A673 (cell line): ENCODE data around the gene PSMD8. TPM values are rescaled to one million over a fixed set of nuclear protein-coding genes. Genes with fewer than 3 reads are reported as not detected.

Source experiments
- BruUV-seq: library from RNA; stranded (reverse); fragments of 400-500 nt; replicated peaks from 2 replicates; lab custom pipeline; 2021; lab: Mats Ljungman, UMichigan
- CTCF ChIA-PET: fragments of 300-600 bp; sonication (Branson Sonifier 250); formaldehyde crosslinking; loops from one replicate; lab custom pipeline; 2022; ENCODE audit warnings: antibody characterized with exemption; lab: Charles Lee
- POLR2A ChIA-PET: fragments of 300-600 bp; sonication (Branson Sonifier 250); formaldehyde crosslinking; loops from one replicate; lab custom pipeline; 2022; ENCODE audit warnings: antibody characterized with exemption; ENCODE audit not compliant: low non-redundant PET; lab: Charles Lee
- DNase-seq: peaks from one replicate; pipeline ENCODE4 v3.0.0-alpha.2; 2015; ENCODE audit warnings: low spot score
- H3K27ac ChIP-seq: fragments of 200-600 bp; sonication (generic); 2 replicates; pipeline ENCODE4 v1.5.1; 2016; ENCODE audit warnings: mixed run types, low read depth, mild to moderate bottlenecking, mixed read lengths, antibody characterized with exemption, low read length; ENCODE audit not compliant: poor library complexity, severe bottlenecking
- H3K27me3 ChIP-seq: fragments of 200-600 bp; sonication (generic); replicated peaks from 2 replicates; pipeline ENCODE4 v1.6.1; 2017; ENCODE audit warnings: mixed run types, low read depth, mild to moderate bottlenecking, mixed read lengths, antibody characterized with exemption, low read length; ENCODE audit not compliant: insufficient read depth, poor library complexity
- H3K36me3 ChIP-seq: fragments of 200-600 bp; sonication (generic); 2 replicates; pipeline ENCODE4 v1.6.1; 2016; ENCODE audit warnings: mixed run types, mild to moderate bottlenecking, mixed read lengths, antibody characterized with exemption, low read length; ENCODE audit not compliant: insufficient read depth, poor library complexity, severe bottlenecking
- H3K4me1 ChIP-seq: fragments of 200-600 bp; sonication (generic); 2 replicates; pipeline ENCODE4 v1.6.1; 2017; ENCODE audit warnings: mixed run types, mild to moderate bottlenecking, mixed read lengths, antibody characterized with exemption, low read length; ENCODE audit not compliant: insufficient read depth, poor library complexity, severe bottlenecking
- H3K4me3 ChIP-seq: fragments of 200-600 bp; sonication (generic); 2 replicates; pipeline ENCODE4 v1.5.1; 2016; ENCODE audit warnings: low read depth, mixed run types, mild to moderate bottlenecking, mixed read lengths, low read length; ENCODE audit not compliant: poor library complexity, severe bottlenecking
- H3K9me3 ChIP-seq: fragments of 200-600 bp; sonication (generic); 2 replicates; pipeline ENCODE4 v1.6.1; 2016; ENCODE audit warnings: mixed run types, low read depth, mild to moderate bottlenecking, mixed read lengths, antibody characterized with exemption, low read length; ENCODE audit not compliant: poor library complexity, severe bottlenecking
- EZH2 ChIP-seq: fragments of 200-600 bp; sonication (generic); IDR thresholded peaks from 2 replicates; pipeline ENCODE4 v1.6.1; 2017; ENCODE audit warnings: borderline replicate concordance, low read depth, mild to moderate bottlenecking, mixed read lengths, antibody characterized with exemption, low read length; ENCODE audit not compliant: poor library complexity, severe bottlenecking
- intact Hi-C: fragments of 100-400 bp; cut with micrococcal nuclease; formaldehyde crosslinking; loops from one replicate; pipeline ENCODE4 v1.10.0; 2022; ENCODE audit not compliant: unreplicated experiment
- total RNA-seq: library from RNA; stranded (reverse); gene quantifications from 2 replicates; pipeline ENCODE4 v1.2.3, GENCODE V29; 2021
- TF ChIP-seq, protein P1 (sequence below): fragments of 300-800, 200-600 bp; sonication (generic); conservative IDR thresholded peaks from 2 replicates; pipeline ENCODE4 v1.5.1; 2017; ENCODE audit warnings: low read depth, mild to moderate bottlenecking, antibody characterized with exemption, low read length, moderate library complexity, mixed read lengths

PSMD8 gene
- total RNA-seq, 1 experiment from 2014 or later, result 321 TPM

DNA sequence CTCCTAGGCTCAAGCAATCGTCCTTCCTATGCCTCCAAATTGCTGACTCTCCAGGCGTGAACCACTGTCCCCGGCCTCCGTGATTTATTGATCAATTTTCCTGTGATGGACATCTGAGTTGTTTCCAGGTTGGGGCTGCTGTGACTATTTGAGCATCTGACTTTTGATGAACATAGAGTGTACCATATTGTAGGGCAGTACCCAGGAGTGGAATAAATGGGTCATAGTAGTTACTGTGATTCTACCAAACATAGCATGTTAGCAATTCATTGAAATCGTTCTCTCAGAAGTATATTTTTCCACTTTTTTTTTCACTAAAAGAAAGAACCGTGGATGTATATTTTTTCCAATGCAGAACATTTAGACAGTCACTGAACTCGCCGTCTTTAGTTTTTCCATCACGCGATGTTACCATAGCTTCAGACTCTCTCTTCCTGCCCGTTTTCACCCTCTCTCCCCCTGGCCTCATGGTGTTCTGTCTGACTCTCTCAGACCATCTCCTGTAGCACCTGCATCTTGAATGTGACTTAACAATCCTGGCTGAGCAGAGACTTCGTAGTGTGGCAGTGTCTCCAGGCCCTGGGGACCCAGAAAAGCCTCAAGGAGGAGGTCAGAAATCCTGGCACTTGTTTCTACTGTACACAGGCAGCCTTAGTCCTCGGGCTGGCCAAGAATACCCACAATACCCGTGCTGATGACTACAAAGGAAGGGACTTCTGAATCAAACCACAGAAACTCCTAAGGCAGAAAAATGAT is 54.9 kb downstream of the PSMD8 start:
- H3K36me3 ChIP-seq, result no peaks in the 10 kb centered on the region
- no peak for DNase-seq
- POLR2A ChIA-PET, result no interaction called here
- peaks cover 11% of the 10 kb centered on the region for H3K27me3 ChIP-seq
- no TSS peak for BruUV-seq
- TF ChIP-seq, protein P1, sequence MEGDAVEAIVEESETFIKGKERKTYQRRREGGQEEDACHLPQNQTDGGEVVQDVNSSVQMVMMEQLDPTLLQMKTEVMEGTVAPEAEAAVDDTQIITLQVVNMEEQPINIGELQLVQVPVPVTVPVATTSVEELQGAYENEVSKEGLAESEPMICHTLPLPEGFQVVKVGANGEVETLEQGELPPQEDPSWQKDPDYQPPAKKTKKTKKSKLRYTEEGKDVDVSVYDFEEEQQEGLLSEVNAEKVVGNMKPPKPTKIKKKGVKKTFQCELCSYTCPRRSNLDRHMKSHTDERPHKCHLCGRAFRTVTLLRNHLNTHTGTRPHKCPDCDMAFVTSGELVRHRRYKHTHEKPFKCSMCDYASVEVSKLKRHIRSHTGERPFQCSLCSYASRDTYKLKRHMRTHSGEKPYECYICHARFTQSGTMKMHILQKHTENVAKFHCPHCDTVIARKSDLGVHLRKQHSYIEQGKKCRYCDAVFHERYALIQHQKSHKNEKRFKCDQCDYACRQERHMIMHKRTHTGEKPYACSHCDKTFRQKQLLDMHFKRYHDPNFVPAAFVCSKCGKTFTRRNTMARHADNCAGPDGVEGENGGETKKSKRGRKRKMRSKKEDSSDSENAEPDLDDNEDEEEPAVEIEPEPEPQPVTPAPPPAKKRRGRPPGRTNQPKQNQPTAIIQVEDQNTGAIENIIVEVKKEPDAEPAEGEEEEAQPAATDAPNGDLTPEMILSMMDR, result no peak
- no peak for TF ChIP-seq EZH2
- intact Hi-C loops, result no loop called here
- H3K27ac ChIP-seq, result no peak overlapping the region
- H3K4me1 ChIP-seq, result no peaks in the 10 kb centered on the region
- no peak overlapping the region for H3K4me3 ChIP-seq
- CTCF ChIA-PET, result no interaction called here
- no peaks in the 10 kb centered on the region for H3K9me3 ChIP-seq

DNA sequence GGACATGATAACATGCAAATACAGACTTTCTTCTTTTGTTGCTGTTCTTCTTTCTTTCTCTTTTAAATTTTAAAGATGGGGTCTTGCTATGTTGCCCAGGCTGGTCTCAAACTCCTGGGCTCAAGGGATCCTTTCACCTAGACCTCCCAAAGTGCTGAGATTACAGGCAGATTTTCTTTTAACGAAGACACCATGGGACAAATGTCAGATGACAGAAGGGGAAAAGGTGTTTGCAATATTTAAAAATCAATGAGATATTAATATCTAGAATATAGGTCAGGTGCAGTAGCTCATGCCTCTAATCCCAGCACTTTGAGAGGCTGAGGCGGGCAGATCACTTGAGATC is 55.4 kb downstream of the PSMD8 start:
- DNase-seq, result no peak
- Histone ChIP-seq H3K27ac (no peak overlapping the region), H3K9me3 (no peaks in the 10 kb centered on the region), H3K4me1 (no peaks in the 10 kb centered on the region), H3K4me3 (no peak overlapping the region), H3K36me3 (no peaks in the 10 kb centered on the region), H3K27me3 (peaks cover 11% of the 10 kb centered on the region)
- intact Hi-C loops, result no loop called here
- BruUV-seq, result no TSS peak
- ChIA-PET CTCF (no interaction called here), POLR2A (no interaction called here)
- TF ChIP-seq, protein P1, result no peak
- no peak for TF ChIP-seq EZH2

DNA sequence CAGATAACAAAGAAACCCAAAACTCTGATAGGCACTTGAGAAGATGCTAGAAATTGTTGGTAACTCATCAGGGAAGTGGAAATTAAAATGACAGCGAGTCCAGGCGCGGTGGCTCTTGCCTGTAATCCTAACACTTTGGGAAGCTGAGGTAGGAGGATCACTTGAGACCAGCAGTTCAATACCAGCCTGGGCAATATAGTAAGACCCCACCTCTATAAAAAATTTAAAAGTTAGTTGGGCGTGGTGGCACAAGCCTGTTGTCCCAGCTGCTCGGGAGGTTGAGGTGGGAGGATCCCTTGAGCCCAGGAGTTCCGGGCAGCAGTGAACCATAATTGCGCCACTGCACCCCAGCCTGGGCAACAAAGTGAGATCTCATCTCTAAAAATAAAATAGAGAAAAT is 56.6 kb downstream of the PSMD8 start:
- ChIA-PET POLR2A (no interaction called here), CTCF (no interaction called here)

More for the DNA sequence above, 56.6 kb downstream of the PSMD8 start:
- intact Hi-C loops, result no loop called here
- DNase-seq, result no peak
- Histone ChIP-seq H3K9me3 (no peaks in the 10 kb centered on the region), H3K27ac (no peak overlapping the region), H3K4me3 (no peak overlapping the region), H3K27me3 (peaks cover 11% of the 10 kb centered on the region), H3K36me3 (no peaks in the 10 kb centered on the region), H3K4me1 (no peaks in the 10 kb centered on the region)
- TF ChIP-seq EZH2, result no peak
- TF ChIP-seq, protein P1, result no peak
- no TSS peak for BruUV-seq
